ENCODE measurements around the gene UHRF1.
A peak's percentile ranks its signal among the peaks of the same experiment; 100 is the strongest.
"Not testable (repeated sequence)": the region's sequence is repeated elsewhere in the genome, so short reads cannot be mapped to it uniquely, and the experiment has no call there.

The UHRF1 gene

GRCh38 chr19:4878491-4878968, 30.8 kb upstream of the UHRF1 start:
- Histone ChIP-seq H3K27me3 (no peaks in the 10 kb centered on the region), H3K9me3 (no peaks in the 10 kb centered on the region), H3K4me1 (peaks cover 0 to 19% (median 15%) of the 10 kb centered on the region in 4 donors), H3K27ac (peak overlapping the region; percentile 79 to 83), H3K4me3 (peak overlapping the region; percentile 27 to 34), H3K36me3 (no peaks in the 10 kb centered on the region)
- DNase-seq, result no peak
- no peak for TF ChIP-seq CTCF (IDR thresholded peaks at IDR 0.05)
- intact Hi-C loops (cut with DNase I; ENCODE audit: low total_unique reads), result no loop called here

DNA sequence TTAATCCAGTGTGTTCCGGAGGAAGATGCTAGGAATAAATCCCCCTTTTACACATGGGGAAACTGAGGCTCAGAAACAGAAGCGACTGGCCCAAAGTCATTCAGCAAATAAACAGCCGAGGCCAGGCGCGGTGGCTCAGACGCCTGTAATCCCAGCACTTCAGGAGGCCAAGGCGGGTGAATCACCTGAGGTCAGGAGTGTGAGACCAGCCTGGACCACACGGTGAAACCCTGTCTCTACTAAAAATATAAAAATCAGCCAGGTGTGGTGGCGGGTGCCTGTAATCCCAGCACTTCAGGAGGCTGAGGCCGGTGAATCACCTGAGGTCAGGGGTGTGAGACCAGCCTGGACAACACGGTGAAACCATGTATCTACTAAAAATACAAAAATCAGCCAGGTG, 30.3 kb upstream of the UHRF1 start:
- H3K9me3 ChIP-seq, result no peaks in the 10 kb centered on the region
- DNase-seq, result no peak
- H3K27ac ChIP-seq, result peak overlapping the region; percentile 79 to 83
- H3K4me1 ChIP-seq, result peaks cover 0 to 19% (median 15%) of the 10 kb centered on the region in 4 donors
- no peaks in the 10 kb centered on the region for H3K27me3 ChIP-seq
- intact Hi-C loops (cut with DNase I; ENCODE audit: low total_unique reads), result no loop called here
- no peak for TF ChIP-seq CTCF (IDR thresholded peaks at IDR 0.05)
- H3K36me3 ChIP-seq, result no peaks in the 10 kb centered on the region
- no peak overlapping the region for H3K4me3 ChIP-seq

GRCh38 chr19:4882874-4883273, 26.4 kb upstream of the UHRF1 start:
- H3K36me3 ChIP-seq; H3K27me3 ChIP-seq; intact Hi-C loops (cut with DNase I; ENCODE audit: low total_unique reads); H3K9me3 ChIP-seq; H3K4me3 ChIP-seq; H3K27ac ChIP-seq; DNase-seq: not testable (repeated sequence)
- H3K4me1 ChIP-seq, result peaks cover 0 to 13% (median 10%) of the 10 kb centered on the region in 4 donors

DNA sequence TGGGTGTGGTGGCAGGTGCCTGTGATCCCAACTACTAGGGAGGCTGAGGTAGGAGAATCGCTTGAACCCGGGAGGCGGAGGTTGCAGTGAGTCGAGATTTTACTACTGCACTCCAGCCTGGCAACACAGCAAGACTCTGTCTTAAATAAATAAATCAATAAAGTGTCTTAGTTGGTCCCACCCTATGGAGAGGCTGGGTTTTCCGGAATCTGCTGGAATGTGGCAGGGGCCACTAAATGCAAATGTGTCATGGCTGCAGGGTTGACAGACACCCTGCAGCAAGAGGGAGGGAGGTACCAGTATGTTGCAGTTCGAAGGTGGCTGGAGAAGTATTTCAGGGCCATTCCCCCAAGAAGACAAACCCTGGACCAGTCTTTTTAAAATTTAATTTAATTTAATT, 24.3 kb upstream of the UHRF1 start:
- DNase-seq; H3K27me3 ChIP-seq; H3K27ac ChIP-seq; H3K4me1 ChIP-seq; H3K4me3 ChIP-seq; H3K36me3 ChIP-seq; H3K9me3 ChIP-seq; intact Hi-C loops (cut with DNase I; ENCODE audit: low total_unique reads): not testable (repeated sequence)

GRCh38 chr19:4887803-4888202, 21.5 kb upstream of the UHRF1 start:
- peaks cover 0 to 21% of the 10 kb centered on the region in 2 donors for H3K27me3 ChIP-seq
- DNase-seq; H3K9me3 ChIP-seq; H3K4me1 ChIP-seq; H3K4me3 ChIP-seq; intact Hi-C loops (cut with DNase I; ENCODE audit: low total_unique reads); H3K27ac ChIP-seq; H3K36me3 ChIP-seq: not testable (repeated sequence)

GRCh38 chr19:4889034-4889815, 20.1 kb upstream of the UHRF1 start:
- no peaks in the 10 kb centered on the region for H3K9me3 ChIP-seq

More at GRCh38 chr19:4889034-4889815, 20.1 kb upstream of the UHRF1 start:
- Histone ChIP-seq H3K27me3 (peaks cover 0 to 21% of the 10 kb centered on the region in 2 donors), H3K27ac (no peak overlapping the region), H3K36me3 (no peaks in the 10 kb centered on the region), H3K4me1 (no peaks in the 10 kb centered on the region), H3K4me3 (no peak overlapping the region)
- DNase-seq, result no peak
- intact Hi-C loops (cut with DNase I; ENCODE audit: low total_unique reads), result no loop called here
- no peak for TF ChIP-seq CTCF (IDR thresholded peaks at IDR 0.05)
